ENCODE measurements around the gene EPHA2. TPM values are rescaled to one million over a fixed set of nuclear protein-coding genes. Genes with fewer than 3 reads are reported as not detected.

Gene EPHA2
- polyA plus RNA-seq, 1 of the 3 experiments (the other 2 are of a cell fraction): 126 TPM

DNA sequence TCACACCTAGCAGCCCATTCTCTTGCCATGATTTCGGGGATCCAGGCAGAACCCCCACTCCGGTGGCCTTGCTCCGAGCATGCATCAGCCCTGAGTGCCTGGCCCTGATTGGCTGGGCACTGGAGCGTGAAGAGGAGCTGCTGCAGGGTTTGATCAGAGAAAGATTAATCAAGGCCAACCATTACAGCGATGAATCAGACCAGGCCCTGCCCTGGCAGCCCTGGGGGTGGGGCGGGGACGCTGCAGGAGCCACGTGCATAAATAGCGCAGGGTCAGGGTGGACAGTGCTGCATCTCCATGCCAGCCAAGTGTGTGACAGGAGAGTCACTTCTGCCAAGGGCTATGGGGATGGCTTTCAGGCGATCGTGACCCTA is 79.0 kb downstream of the EPHA2 start:
- Histone ChIP-seq H3K4me1 (ENCODE audit: control insufficient read depth in 1 of 2, insufficient read depth in 2 of 2, low read depth in 1 of 2, low read length in 1 of 2) (peaks cover 15 to 26% of the 10 kb centered on the region in 2 experiments; a peak in 3 of 4 replicates), H3K9ac (no peak overlapping the region), H3K27ac (ENCODE audit: low read depth in 2 of 2, low read length in 1 of 2) (peak overlapping the region in 1 of 2 experiments; percentile 72; a peak in 2 of 4 replicates), H3K27me3 (ENCODE audit: insufficient read depth) (no peaks in the 10 kb centered on the region), H3F3A (replicated peaks; ENCODE audit: insufficient read depth) (peaks cover 29% of the 10 kb centered on the region), H3K4me2 (peak overlapping the region; percentile 64), H3K9me3 (no peaks in the 10 kb centered on the region), H3K36me3 (replicated peaks in 1 of 2; ENCODE audit: control insufficient read depth in 1 of 2, insufficient read depth in 2 of 2, low read length in 1 of 2) (no peaks in the 10 kb centered on the region), H3K9me2 (no peaks in the 10 kb centered on the region), H3K79me2 (ENCODE audit: insufficient read depth) (no peaks in the 10 kb centered on the region), H4K20me1 (ENCODE audit: insufficient read depth) (no peaks in the 10 kb centered on the region), H3K4me3 (ENCODE audit: low read depth in 2 of 2, low read length in 1 of 2) (no peak overlapping the region), H2AFZ (ENCODE audit: low read depth) (no peak overlapping the region)
- TF ChIP-seq, protein P1, sequence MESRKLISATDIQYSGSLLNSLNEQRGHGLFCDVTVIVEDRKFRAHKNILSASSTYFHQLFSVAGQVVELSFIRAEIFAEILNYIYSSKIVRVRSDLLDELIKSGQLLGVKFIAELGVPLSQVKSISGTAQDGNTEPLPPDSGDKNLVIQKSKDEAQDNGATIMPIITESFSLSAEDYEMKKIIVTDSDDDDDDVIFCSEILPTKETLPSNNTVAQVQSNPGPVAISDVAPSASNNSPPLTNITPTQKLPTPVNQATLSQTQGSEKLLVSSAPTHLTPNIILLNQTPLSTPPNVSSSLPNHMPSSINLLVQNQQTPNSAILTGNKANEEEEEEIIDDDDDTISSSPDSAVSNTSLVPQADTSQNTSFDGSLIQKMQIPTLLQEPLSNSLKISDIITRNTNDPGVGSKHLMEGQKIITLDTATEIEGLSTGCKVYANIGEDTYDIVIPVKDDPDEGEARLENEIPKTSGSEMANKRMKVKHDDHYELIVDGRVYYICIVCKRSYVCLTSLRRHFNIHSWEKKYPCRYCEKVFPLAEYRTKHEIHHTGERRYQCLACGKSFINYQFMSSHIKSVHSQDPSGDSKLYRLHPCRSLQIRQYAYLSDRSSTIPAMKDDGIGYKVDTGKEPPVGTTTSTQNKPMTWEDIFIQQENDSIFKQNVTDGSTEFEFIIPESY (IDR thresholded peaks at IDR 0.05; ENCODE audit: borderline replicate concordance, low read depth): no peak
- TF ChIP-seq, protein P2, sequence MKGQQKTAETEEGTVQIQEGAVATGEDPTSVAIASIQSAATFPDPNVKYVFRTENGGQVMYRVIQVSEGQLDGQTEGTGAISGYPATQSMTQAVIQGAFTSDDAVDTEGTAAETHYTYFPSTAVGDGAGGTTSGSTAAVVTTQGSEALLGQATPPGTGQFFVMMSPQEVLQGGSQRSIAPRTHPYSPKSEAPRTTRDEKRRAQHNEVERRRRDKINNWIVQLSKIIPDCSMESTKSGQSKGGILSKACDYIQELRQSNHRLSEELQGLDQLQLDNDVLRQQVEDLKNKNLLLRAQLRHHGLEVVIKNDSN (IDR thresholded peaks at IDR 0.05; ENCODE audit: borderline replicate concordance, low read depth): peak; percentile 50; the same call in 1 of the 2 replicates
- no peak for TF ChIP-seq CHD2 (IDR thresholded peaks at IDR 0.05; ENCODE audit: low read length, partially characterized antibody)
- TF ChIP-seq FOXJ3 (CRISPR knock-in tag; IDR thresholded peaks at IDR 0.05): peak; percentile 61
- no peak for TF ChIP-seq TEAD4 (IDR thresholded peaks at IDR 0.05; ENCODE audit: borderline replicate concordance, insufficient read depth)
- TF ChIP-seq EP300 (IDR thresholded peaks at IDR 0.05; ENCODE audit: borderline replicate concordance in 1 of 2, low read depth in 1 of 2, low read length in 1 of 2): peak in 1 of 2 experiments; percentile 26; a peak in 2 of 4 replicates
- TF ChIP-seq, protein P3, sequence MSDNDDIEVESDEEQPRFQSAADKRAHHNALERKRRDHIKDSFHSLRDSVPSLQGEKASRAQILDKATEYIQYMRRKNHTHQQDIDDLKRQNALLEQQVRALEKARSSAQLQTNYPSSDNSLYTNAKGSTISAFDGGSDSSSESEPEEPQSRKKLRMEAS (IDR thresholded peaks at IDR 0.05; ENCODE audit: low read depth): peak; percentile 93
- TF ChIP-seq, protein P4, sequence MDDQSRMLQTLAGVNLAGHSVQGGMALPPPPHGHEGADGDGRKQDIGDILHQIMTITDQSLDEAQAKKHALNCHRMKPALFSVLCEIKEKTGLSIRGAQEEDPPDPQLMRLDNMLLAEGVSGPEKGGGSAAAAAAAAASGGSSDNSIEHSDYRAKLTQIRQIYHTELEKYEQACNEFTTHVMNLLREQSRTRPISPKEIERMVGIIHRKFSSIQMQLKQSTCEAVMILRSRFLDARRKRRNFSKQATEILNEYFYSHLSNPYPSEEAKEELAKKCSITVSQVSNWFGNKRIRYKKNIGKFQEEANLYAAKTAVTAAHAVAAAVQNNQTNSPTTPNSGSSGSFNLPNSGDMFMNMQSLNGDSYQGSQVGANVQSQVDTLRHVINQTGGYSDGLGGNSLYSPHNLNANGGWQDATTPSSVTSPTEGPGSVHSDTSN (IDR thresholded peaks at IDR 0.05): peak; percentile 79
- TF ChIP-seq YY1 (IDR thresholded peaks at IDR 0.05; ENCODE audit: low read depth): no peak
- TF ChIP-seq RXRA (IDR thresholded peaks at IDR 0.05; ENCODE audit: borderline replicate concordance, low read depth): no peak; the same call in 1 of the 2 replicates
- TF ChIP-seq, protein P5, sequence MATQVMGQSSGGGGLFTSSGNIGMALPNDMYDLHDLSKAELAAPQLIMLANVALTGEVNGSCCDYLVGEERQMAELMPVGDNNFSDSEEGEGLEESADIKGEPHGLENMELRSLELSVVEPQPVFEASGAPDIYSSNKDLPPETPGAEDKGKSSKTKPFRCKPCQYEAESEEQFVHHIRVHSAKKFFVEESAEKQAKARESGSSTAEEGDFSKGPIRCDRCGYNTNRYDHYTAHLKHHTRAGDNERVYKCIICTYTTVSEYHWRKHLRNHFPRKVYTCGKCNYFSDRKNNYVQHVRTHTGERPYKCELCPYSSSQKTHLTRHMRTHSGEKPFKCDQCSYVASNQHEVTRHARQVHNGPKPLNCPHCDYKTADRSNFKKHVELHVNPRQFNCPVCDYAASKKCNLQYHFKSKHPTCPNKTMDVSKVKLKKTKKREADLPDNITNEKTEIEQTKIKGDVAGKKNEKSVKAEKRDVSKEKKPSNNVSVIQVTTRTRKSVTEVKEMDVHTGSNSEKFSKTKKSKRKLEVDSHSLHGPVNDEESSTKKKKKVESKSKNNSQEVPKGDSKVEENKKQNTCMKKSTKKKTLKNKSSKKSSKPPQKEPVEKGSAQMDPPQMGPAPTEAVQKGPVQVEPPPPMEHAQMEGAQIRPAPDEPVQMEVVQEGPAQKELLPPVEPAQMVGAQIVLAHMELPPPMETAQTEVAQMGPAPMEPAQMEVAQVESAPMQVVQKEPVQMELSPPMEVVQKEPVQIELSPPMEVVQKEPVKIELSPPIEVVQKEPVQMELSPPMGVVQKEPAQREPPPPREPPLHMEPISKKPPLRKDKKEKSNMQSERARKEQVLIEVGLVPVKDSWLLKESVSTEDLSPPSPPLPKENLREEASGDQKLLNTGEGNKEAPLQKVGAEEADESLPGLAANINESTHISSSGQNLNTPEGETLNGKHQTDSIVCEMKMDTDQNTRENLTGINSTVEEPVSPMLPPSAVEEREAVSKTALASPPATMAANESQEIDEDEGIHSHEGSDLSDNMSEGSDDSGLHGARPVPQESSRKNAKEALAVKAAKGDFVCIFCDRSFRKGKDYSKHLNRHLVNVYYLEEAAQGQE (IDR thresholded peaks at IDR 0.05; ENCODE audit: low read depth, low read length): 0 out of 2 replicates have a peak, but pooled peaks have one; percentile 38
- peak; percentile 81 for TF ChIP-seq GATA2 (CRISPR knock-in tag; IDR thresholded peaks at IDR 0.05)
- TF ChIP-seq FOSL2 (IDR thresholded peaks at IDR 0.05; ENCODE audit: borderline replicate concordance, low read depth): peak; percentile 73; the same call in 1 of the 2 replicates
- no peak for TF ChIP-seq SMC3 (IDR thresholded peaks at IDR 0.05; ENCODE audit: low read depth, low read length)
- TF ChIP-seq, protein P6, sequence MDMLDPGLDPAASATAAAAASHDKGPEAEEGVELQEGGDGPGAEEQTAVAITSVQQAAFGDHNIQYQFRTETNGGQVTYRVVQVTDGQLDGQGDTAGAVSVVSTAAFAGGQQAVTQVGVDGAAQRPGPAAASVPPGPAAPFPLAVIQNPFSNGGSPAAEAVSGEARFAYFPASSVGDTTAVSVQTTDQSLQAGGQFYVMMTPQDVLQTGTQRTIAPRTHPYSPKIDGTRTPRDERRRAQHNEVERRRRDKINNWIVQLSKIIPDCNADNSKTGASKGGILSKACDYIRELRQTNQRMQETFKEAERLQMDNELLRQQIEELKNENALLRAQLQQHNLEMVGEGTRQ (IDR thresholded peaks at IDR 0.05; ENCODE audit: borderline replicate concordance, low read depth, low read length): no peak
- no peak for TF ChIP-seq FOXM1 (IDR thresholded peaks at IDR 0.05; ENCODE audit: low read depth)
- TF ChIP-seq MXI1 (IDR thresholded peaks at IDR 0.05; ENCODE audit: low read depth, low read length): peak; percentile 92; the same call in 1 of the 2 replicates
- TF ChIP-seq TCF12 (IDR thresholded peaks at IDR 0.05): peak; percentile 65; the same call in 1 of the 2 replicates
- ChIA-PET CTCF (interaction anchor here (2.0 to 12.3 kb wide), 7 partner anchors 21 to 286 kb away, joined by 7 to 513 read pairs (median 93); partner anchors contain the start of gene EPHA2), POLR2A (no interaction called here)
- WGBS (ENCODE audit: low lambda C conversion rate): 28% methylated on average over 9 of the region's 11 CpGs
- peak; percentile 82 for DNase-seq
